Neural cell (in vitro differentiated cells): ENCODE measurements around the gene FRK. TPM values are rescaled to one million over a fixed set of nuclear protein-coding genes. Genes with fewer than 3 reads are reported as not detected.

Experiments
- H2AFZ ChIP-seq: fragments of 200-600, 300-800 bp; sonication (generic), shearing (Covaris generic); 2 replicates; pipeline ENCODE4 v1.6.0; 2014; ENCODE audit warnings: low read depth, mild to moderate bottlenecking, antibody characterized with exemption, low read length, moderate library complexity
- H3F3A ChIP-seq: fragments of 200-600 bp; shearing (Covaris generic); 2 replicates; pipeline ENCODE4 v1.6.1; 2016; ENCODE audit warnings: mild to moderate bottlenecking, moderate library complexity, mixed read lengths, antibody characterized with exemption, low read length; ENCODE audit not compliant: insufficient read depth, poor library complexity, severe bottlenecking
- H3K27ac ChIP-seq: fragments of 200-600, 300-800 bp; sonication (generic), shearing (Covaris generic); 2 replicates; pipeline ENCODE4 v1.5.1; 2014; ENCODE audit warnings: mild to moderate bottlenecking, low read length, moderate library complexity
- H3K27me3 ChIP-seq: fragments of 300-800, 200-600 bp; sonication (generic), shearing (Covaris generic); 2 replicates; pipeline ENCODE4 v1.6.0; 2014; ENCODE audit warnings: mild to moderate bottlenecking, low read depth, low read length, moderate library complexity; ENCODE audit not compliant: insufficient read depth
- H3K36me3 ChIP-seq: fragments of 300-800, 200-600 bp; sonication (generic), shearing (Covaris generic); 2 replicates; pipeline ENCODE4 v1.5.1; 2014; ENCODE audit warnings: mild to moderate bottlenecking, antibody characterized with exemption, low read length, moderate library complexity; ENCODE audit not compliant: insufficient read depth
- H3K4me2 ChIP-seq: fragments of 300-800, 200-600 bp; sonication (generic), shearing (Covaris generic); 2 replicates; pipeline ENCODE4 v1.6.0; 2014; ENCODE audit warnings: mild to moderate bottlenecking, low read length
- H3K4me3 ChIP-seq: fragments of 300-800, 200-600 bp; sonication (generic), shearing (Covaris generic); 2 replicates; pipeline ENCODE4 v1.5.1; 2014; ENCODE audit warnings: mild to moderate bottlenecking, low read length, moderate library complexity
- H3K79me2 ChIP-seq: fragments of 200-600 bp; shearing (Covaris generic); replicated peaks from 2 replicates; pipeline ENCODE4 v1.6.0; 2014; ENCODE audit warnings: mild to moderate bottlenecking, low read length, moderate library complexity; ENCODE audit not compliant: insufficient read depth
- H3K9ac ChIP-seq: fragments of 300-800, 200-600 bp; sonication (generic), shearing (Covaris generic); 2 replicates; pipeline ENCODE4 v1.6.1; 2016; ENCODE audit warnings: mild to moderate bottlenecking, low read length, mixed read lengths
- H3K9me2 ChIP-seq: fragments of 200-600 bp; shearing (Covaris generic); 2 replicates; pipeline ENCODE4 v1.6.1; 2016; ENCODE audit warnings: mild to moderate bottlenecking, low read length, mixed read lengths; ENCODE audit not compliant: insufficient read depth
- H3K9me3 ChIP-seq: fragments of 200-600, 300-800 bp; sonication (generic), shearing (Covaris generic); 2 replicates; pipeline ENCODE4 v1.6.1; 2016; ENCODE audit warnings: mild to moderate bottlenecking, mixed run types, low read length, moderate library complexity, mixed read lengths
- H4K20me1 ChIP-seq: fragments of 200-600 bp; shearing (Covaris generic); 2 replicates; pipeline ENCODE4 v1.6.1; 2016; ENCODE audit warnings: mild to moderate bottlenecking, mixed run types; ENCODE audit not compliant: insufficient read depth
- EP300 ChIP-seq: fragments of 450-650 bp; conservative IDR thresholded peaks from 2 replicates; pipeline ENCODE4 v1.6.1; 2014; ENCODE audit warnings: antibody characterized with exemption, mild to moderate bottlenecking, moderate library complexity; ENCODE audit not compliant: poor library complexity, severe bottlenecking
- EZH2 ChIP-seq: fragments of 200-600, 300-800 bp; shearing (Covaris generic), sonication (generic); IDR thresholded peaks from 2 replicates; pipeline ENCODE4 v1.6.1; 2014; ENCODE audit warnings: antibody characterized with exemption, low read length, borderline replicate concordance, mild to moderate bottlenecking; ENCODE audit not compliant: insufficient read depth, poor library complexity, severe bottlenecking
- MXI1 ChIP-seq: fragments of 450-650 bp; conservative IDR thresholded peaks from 2 replicates; pipeline ENCODE4 v1.6.1; 2014; ENCODE audit warnings: antibody characterized with exemption, mild to moderate bottlenecking; ENCODE audit not compliant: poor library complexity, severe bottlenecking
- POLR2AphosphoS5 ChIP-seq: IDR thresholded peaks from 2 replicates; pipeline ENCODE4 v1.6.1; 2012
- RAD21 ChIP-seq: fragments of 450-650 bp; conservative IDR thresholded peaks from 2 replicates; pipeline ENCODE4 v1.6.1; 2014; ENCODE audit warnings: antibody characterized with exemption, mild to moderate bottlenecking, moderate library complexity
- SMC3 ChIP-seq: fragments of 450-650 bp; conservative IDR thresholded peaks from 2 replicates; pipeline ENCODE4 v1.6.1; 2014; ENCODE audit warnings: antibody characterized with exemption, mild to moderate bottlenecking, moderate library complexity; ENCODE audit not compliant: poor library complexity
- TAF1 ChIP-seq: IDR thresholded peaks from 2 replicates; pipeline ENCODE4 v1.6.1; 2012; ENCODE audit warnings: low read depth
- polyA plus RNA-seq: library from polyadenylated mRNA; depleted of rRNA; stranded (reverse); fragments of >200 nt; gene quantifications from 2 replicates; pipeline ENCODE4 v1.2.3, GENCODE V29; 2014
- TF ChIP-seq, protein P1 (sequence below): IDR thresholded peaks from 2 replicates; pipeline ENCODE4 v1.6.1; 2012; ENCODE audit warnings: borderline replicate concordance
- TF ChIP-seq, protein P2 (sequence below): fragments of 450-650 bp; IDR thresholded peaks from 2 replicates; pipeline ENCODE4 v1.5.1; 2014; ENCODE audit warnings: antibody characterized with exemption, mild to moderate bottlenecking, moderate library complexity; ENCODE audit not compliant: poor library complexity, severe bottlenecking

Gene FRK
- polyA plus RNA-seq, 1 donor from 2014 or later: not detected

DNA sequence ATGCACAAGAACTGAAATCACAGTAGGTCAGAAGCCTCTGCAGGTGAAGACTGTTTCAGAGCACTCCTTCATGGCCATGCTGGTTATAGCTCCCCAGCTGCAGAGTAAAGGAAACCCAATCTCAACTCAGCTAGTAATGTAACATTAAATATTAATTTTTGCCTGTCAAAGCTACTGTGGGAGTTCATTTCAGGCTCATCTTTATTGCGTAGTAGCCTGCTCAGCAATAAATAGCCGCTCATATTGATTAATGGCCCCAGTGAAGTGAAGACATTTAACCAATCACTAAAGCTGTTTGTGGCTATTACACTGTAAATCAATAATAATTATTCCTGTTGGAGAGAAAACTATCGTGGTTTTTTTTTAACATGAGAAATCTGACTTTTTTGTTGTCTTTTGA, 101.7 kb downstream of the FRK start:
- H3K9ac ChIP-seq: no peak overlapping the region
- H3K4me2 ChIP-seq: no peak overlapping the region
- no peaks in the 10 kb centered on the region for H3K36me3 ChIP-seq
- H3K9me3 ChIP-seq: no peaks in the 10 kb centered on the region
- no peak overlapping the region for H3K4me3 ChIP-seq
- H3K27ac ChIP-seq: no peak overlapping the region
- no peaks in the 10 kb centered on the region for H3K9me2 ChIP-seq
- H4K20me1 ChIP-seq: no peaks in the 10 kb centered on the region
- TF ChIP-seq TAF1 (no peak), SMC3 (no peak), EP300 (no peak), RAD21 (no peak), EZH2 (no peak), POLR2AphosphoS5 (no peak), MXI1 (no peak)
- TF ChIP-seq, protein P1, sequence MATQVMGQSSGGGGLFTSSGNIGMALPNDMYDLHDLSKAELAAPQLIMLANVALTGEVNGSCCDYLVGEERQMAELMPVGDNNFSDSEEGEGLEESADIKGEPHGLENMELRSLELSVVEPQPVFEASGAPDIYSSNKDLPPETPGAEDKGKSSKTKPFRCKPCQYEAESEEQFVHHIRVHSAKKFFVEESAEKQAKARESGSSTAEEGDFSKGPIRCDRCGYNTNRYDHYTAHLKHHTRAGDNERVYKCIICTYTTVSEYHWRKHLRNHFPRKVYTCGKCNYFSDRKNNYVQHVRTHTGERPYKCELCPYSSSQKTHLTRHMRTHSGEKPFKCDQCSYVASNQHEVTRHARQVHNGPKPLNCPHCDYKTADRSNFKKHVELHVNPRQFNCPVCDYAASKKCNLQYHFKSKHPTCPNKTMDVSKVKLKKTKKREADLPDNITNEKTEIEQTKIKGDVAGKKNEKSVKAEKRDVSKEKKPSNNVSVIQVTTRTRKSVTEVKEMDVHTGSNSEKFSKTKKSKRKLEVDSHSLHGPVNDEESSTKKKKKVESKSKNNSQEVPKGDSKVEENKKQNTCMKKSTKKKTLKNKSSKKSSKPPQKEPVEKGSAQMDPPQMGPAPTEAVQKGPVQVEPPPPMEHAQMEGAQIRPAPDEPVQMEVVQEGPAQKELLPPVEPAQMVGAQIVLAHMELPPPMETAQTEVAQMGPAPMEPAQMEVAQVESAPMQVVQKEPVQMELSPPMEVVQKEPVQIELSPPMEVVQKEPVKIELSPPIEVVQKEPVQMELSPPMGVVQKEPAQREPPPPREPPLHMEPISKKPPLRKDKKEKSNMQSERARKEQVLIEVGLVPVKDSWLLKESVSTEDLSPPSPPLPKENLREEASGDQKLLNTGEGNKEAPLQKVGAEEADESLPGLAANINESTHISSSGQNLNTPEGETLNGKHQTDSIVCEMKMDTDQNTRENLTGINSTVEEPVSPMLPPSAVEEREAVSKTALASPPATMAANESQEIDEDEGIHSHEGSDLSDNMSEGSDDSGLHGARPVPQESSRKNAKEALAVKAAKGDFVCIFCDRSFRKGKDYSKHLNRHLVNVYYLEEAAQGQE: no peak
- TF ChIP-seq, protein P2, sequence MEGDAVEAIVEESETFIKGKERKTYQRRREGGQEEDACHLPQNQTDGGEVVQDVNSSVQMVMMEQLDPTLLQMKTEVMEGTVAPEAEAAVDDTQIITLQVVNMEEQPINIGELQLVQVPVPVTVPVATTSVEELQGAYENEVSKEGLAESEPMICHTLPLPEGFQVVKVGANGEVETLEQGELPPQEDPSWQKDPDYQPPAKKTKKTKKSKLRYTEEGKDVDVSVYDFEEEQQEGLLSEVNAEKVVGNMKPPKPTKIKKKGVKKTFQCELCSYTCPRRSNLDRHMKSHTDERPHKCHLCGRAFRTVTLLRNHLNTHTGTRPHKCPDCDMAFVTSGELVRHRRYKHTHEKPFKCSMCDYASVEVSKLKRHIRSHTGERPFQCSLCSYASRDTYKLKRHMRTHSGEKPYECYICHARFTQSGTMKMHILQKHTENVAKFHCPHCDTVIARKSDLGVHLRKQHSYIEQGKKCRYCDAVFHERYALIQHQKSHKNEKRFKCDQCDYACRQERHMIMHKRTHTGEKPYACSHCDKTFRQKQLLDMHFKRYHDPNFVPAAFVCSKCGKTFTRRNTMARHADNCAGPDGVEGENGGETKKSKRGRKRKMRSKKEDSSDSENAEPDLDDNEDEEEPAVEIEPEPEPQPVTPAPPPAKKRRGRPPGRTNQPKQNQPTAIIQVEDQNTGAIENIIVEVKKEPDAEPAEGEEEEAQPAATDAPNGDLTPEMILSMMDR: no peak
- no peaks in the 10 kb centered on the region for H3K27me3 ChIP-seq
- H3K79me2 ChIP-seq: no peaks in the 10 kb centered on the region
- H2AFZ ChIP-seq: no peak overlapping the region
- H3F3A ChIP-seq: no peaks in the 10 kb centered on the region

DNA sequence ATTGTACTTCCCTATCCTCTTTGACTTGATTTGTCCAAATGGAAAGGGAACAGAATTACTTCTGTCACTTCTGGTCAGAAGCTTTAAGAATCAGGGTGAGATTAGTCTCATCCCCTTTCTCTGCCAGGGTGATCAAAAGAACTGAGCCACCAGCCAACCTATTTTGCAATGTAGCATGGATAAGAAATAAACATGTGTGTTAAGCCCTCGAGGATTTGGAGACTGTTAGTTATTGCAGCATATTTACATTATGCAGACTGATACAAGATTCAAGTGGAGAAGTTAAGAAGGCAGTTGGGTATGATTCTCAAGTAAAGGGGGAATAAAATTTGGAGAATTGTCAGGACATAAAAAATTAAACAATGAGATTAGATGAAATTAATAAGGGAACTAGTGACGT, 106.0 kb downstream of the FRK start:
- Histone ChIP-seq H3K4me3 (no peak overlapping the region), H3K4me2 (no peak overlapping the region), H3K27ac (no peak overlapping the region), H3K9ac (no peak overlapping the region), H3K9me3 (no peaks in the 10 kb centered on the region), H3K36me3 (no peaks in the 10 kb centered on the region), H3K9me2 (no peaks in the 10 kb centered on the region), H3K79me2 (no peaks in the 10 kb centered on the region), H3F3A (no peaks in the 10 kb centered on the region), H2AFZ (no peak overlapping the region), H3K27me3 (no peaks in the 10 kb centered on the region), H4K20me1 (no peaks in the 10 kb centered on the region)
- TF ChIP-seq TAF1 (no peak), SMC3 (no peak), EP300 (no peak), MXI1 (no peak), POLR2AphosphoS5 (no peak), EZH2 (no peak), RAD21 (no peak)
- TF ChIP-seq, protein P1: no peak
- TF ChIP-seq, protein P2: no peak
